T-helper 17 cell (primary cell): ENCODE data around the gene GTPBP1. TPM values are rescaled to one million over a fixed set of nuclear protein-coding genes. Genes with fewer than 3 reads are reported as not detected.
A peak's percentile ranks its signal among the peaks of the same experiment; 100 is the strongest.

Experiments
- ATAC-seq: fragments of 150-1000 bp; cut with Tn5 transposase; 2 replicates; pipeline ENCODE4 v1.10.0; 2021; ENCODE audit warnings: mild to moderate bottlenecking, moderate library complexity
- DNase-seq, 3 donors: peaks; one replicate each; pipeline versions ENCODE4 v3.0.0 to v3.0.0-alpha.2; 2020 to 2021
- H3K9me3 ChIP-seq: one replicate; pipeline ENCODE4 v1.7.0; 2013; ENCODE audit warnings: low read length, mild to moderate bottlenecking; ENCODE audit not compliant: control insufficient read depth, poor library complexity, severe bottlenecking
- H3K27ac Mint-ChIP-seq: one replicate; pipeline ENCODE4 v1.8.0; 2022; ENCODE audit warnings: mild to moderate bottlenecking, moderate library complexity, mixed read lengths
- H3K27me3 Mint-ChIP-seq: one replicate; pipeline ENCODE4 v1.8.0; 2022; ENCODE audit warnings: mixed read lengths
- H3K36me3 Mint-ChIP-seq: one replicate; pipeline ENCODE4 v1.8.0; 2022; ENCODE audit warnings: low read depth, mixed read lengths
- H3K4me1 Mint-ChIP-seq: one replicate; pipeline ENCODE4 v1.8.0; 2022; ENCODE audit warnings: mild to moderate bottlenecking, mixed read lengths
- H3K4me3 Mint-ChIP-seq: one replicate; pipeline ENCODE4 v1.8.0; 2022; ENCODE audit warnings: mild to moderate bottlenecking, moderate library complexity, mixed read lengths
- total RNA-seq, 4 donors: library from RNA in 2 of 4; stranded (reverse) in 2 of 4; gene quantifications; one replicate each; pipeline ENCODE4 v1.2.3 and lab custom pipeline; 2022 to 2026

Gene GTPBP1
- total RNA-seq, 2 donors from 2014 or later = 220 to 235 TPM

DNA sequence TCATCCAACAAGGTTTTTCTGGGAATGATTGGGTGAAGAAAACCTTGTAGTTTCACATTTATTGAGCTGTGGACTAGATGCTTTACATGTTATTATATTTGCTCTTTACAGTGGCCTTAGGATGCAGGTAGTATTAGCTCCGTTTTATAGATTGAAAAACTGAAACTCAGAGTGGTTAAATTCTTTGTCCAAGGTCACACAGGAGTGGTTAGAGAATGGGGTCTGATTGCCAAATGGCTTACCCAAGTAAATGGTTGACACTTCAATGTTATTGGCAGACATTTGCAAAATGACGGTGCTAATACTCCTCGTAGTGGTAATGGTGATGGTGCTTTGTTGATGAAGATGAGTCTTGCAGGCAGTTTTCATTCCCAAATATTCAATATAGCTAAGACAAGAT lies 2.2 kb downstream of the GTPBP1 start:
- no peaks in the 10 kb centered on the region for H3K9me3 ChIP-seq
- Mint-ChIP-seq H3K27ac (peak overlapping the region; percentile 88), H3K36me3 (no peaks in the 10 kb centered on the region), H3K27me3 (no peaks in the 10 kb centered on the region), H3K4me1 (peaks cover 53% of the 10 kb centered on the region), H3K4me3 (peak overlapping the region; percentile 94)
- ATAC-seq (no peak), DNase-seq (no peak)

DNA sequence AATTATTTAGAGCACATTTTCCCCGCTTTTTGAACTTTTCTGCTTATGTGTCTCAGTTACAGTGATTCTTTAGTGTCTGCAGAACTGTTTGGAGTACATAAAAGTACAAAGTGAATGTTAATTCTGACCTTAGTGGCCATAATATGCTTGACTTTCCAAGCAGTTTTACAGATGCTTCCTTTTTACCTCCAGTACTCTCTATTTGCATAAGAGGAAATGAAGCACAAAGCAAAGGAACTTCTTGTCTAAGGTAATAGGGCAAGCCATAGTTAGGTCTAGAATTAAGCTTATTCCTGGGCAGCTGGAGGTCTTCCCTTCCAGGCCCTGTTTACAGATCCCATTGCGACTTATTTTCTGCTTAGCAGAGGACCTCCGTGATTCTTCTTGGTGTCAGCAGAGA lies 3.6 kb downstream of the GTPBP1 start:
- H3K27ac Mint-ChIP-seq = no peak overlapping the region
- peaks cover 65% of the 10 kb centered on the region for H3K4me1 Mint-ChIP-seq
- H3K27me3 Mint-ChIP-seq = no peaks in the 10 kb centered on the region
- ATAC-seq (no peak), DNase-seq (no peak)
- no peaks in the 10 kb centered on the region for H3K36me3 Mint-ChIP-seq
- H3K9me3 ChIP-seq = no peaks in the 10 kb centered on the region
- H3K4me3 Mint-ChIP-seq = no peak overlapping the region

DNA sequence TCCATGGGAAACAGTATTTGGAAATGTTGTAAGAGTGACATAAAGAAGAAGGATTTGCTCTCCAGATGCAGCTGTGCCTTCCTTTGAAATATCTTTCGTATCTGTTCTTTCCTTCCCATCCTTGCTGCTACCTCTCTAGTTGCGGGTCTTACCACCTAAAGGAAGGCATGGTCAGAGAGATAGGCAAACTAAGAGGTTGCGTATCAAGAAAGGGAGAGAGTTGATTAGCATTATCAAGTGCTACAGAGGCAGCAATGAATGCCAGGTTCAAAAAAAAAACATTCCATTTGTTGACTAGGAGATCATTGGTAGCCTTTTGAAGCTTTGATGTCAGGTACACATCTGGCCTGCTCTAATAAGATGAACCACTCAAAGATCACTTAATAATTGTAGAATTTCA lies 4.6 kb downstream of the GTPBP1 start:
- Mint-ChIP-seq H3K27me3 (no peaks in the 10 kb centered on the region), H3K4me1 (peaks cover 69% of the 10 kb centered on the region), H3K4me3 (no peak overlapping the region), H3K27ac (no peak overlapping the region), H3K36me3 (no peaks in the 10 kb centered on the region)
- no peak for ATAC-seq
- H3K9me3 ChIP-seq = no peaks in the 10 kb centered on the region
- no peak for DNase-seq

DNA sequence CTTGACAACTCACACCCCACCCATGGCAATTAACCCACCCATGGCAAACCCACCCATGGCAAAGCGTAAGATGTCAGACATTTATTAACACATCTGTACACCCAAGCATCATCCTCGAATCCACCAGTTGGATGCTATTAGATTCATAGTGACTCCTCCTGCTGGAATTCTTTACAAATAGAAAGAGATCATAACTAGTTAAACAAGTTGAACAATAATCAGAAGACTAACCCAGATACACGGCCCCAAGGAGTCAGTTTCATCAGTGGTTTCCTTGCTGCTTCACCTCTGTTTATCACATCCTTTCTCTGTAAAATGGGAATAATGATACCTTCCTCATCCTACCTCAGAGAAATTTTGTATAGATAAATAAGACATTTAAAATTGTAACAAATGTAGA lies 5.1 kb downstream of the GTPBP1 start:
- no peaks in the 10 kb centered on the region for H3K36me3 Mint-ChIP-seq
- no peak overlapping the region for H3K27ac Mint-ChIP-seq
- H3K9me3 ChIP-seq = no peaks in the 10 kb centered on the region
- ATAC-seq (no peak), DNase-seq (no peak)
- H3K27me3 Mint-ChIP-seq = no peaks in the 10 kb centered on the region
- H3K4me3 Mint-ChIP-seq = peak overlapping the region; percentile 36
- peaks cover 70% of the 10 kb centered on the region for H3K4me1 Mint-ChIP-seq

DNA sequence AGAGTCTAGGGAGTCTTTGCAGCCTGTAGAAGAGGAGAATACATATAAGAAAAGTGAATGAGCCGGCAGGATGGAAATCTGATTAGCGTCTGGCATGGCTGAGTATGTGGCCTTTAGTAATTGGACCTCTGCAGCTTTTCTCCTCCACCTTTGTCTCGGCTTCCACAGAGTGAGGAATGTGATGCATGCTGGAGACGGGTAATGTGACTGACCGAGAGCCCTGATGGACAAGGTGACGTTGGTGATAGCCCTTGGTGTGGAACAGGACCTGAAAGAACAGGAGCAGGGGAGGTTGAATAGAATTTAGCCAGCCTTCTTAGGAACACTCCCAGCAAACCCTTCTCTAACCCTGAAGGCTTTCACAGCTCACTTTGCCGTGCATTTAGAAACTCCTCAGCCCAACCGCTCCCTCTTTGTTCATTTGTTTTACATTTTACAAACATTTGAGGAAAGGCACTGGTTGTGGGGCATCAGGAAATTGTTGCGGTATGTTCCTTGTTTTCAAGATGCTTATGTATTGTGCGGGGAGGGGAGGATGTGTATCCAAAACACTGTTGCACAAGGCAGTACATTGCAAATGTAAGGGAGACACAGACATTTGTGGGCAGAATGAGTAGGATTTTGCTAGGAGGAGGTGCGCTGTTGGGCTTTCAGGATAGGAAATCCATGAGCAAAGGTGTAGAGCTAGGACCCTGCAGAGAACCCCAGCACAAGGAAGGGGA lies 6.9 kb downstream of the GTPBP1 start:
- ATAC-seq (no peak), DNase-seq (no peak)
- Mint-ChIP-seq H3K27me3 (no peaks in the 10 kb centered on the region), H3K36me3 (peaks cover 2% of the 10 kb centered on the region), H3K27ac (peak overlapping the region; percentile 81), H3K4me3 (no peak overlapping the region), H3K4me1 (peaks cover 60% of the 10 kb centered on the region)
- H3K9me3 ChIP-seq = no peaks in the 10 kb centered on the region

DNA sequence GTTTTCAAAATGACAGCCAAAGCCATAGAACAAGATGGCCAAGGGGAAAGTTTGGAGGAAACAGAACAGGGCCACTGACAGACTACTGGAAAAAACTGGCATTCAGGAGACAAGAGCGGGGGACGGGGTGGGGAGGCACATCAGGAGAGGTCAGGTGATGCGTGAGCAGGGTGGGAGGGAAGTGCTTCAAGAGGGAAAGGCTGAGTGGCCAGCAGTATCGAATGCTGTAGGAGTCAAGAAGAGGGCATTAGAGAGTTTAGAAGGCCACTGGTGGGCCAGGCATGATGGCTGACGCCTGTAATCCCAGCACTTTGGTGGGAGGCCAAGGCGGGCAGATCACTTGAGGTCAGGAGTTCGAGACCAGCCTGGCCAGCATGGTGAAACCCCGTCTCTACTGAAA lies 8.2 kb downstream of the GTPBP1 start:
- Mint-ChIP-seq H3K36me3 (peaks cover 2% of the 10 kb centered on the region), H3K27ac (no peak overlapping the region), H3K4me3 (peak overlapping the region; percentile 43), H3K27me3 (no peaks in the 10 kb centered on the region), H3K4me1 (peaks cover 48% of the 10 kb centered on the region)
- no peak for DNase-seq
- H3K9me3 ChIP-seq = no peaks in the 10 kb centered on the region
- ATAC-seq = no peak

DNA sequence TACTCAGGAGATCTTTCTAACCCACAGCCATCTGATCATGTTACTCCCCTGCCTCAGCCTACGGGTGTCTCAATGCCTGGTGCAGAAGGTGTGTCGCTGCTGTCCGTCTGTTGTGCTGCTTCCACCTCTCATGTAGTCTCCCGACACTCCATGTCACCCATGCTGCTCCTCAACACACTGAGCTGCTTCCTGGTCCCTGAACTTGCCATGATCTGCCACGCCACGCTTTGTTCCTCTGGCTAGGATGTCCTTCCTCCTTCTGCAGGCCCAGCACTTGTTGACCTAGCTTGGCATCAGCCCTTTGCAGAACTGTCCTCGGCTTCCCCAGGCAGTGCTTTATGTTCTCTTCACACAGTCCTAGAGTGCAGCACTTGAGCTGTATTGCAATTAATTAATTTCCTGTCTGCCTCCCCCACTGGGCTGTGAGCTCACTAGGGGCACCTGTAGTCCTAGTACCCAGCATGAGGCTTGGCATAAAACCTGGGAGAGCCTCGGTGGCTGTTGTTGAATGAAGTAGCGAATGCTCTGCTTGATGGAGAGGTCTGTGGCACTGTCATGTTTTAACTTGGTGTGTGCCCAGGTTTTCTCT lies 9.5 kb downstream of the GTPBP1 start:
- H3K9me3 ChIP-seq = no peaks in the 10 kb centered on the region
- ATAC-seq = no peak
- Mint-ChIP-seq H3K27ac (peak overlapping the region; percentile 81), H3K36me3 (peaks cover 2% of the 10 kb centered on the region), H3K27me3 (no peaks in the 10 kb centered on the region), H3K4me1 (peaks cover 43% of the 10 kb centered on the region), H3K4me3 (peak overlapping the region; percentile 7)
- DNase-seq = peak in 1 of 3 donors; percentile 2

DNA sequence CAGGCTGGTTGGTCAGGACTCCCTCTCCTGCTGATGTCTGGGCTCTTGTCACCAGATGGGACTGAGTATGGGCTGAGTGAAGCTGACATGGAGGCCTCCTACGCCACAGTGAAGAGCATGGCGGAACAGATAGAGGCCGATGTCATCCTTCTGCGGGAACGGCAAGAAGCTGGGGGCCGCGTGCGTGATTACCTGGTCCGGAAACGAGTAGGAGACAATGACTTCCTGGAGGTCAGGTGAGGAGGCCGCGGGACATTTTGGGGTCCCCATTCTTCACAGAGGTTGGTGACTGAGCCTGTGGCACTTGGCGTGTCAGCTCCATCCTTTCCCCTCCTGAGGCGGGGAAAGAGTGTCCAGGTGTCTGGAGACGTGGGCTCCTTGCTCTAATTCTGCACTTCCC lies 10.1 kb downstream of the GTPBP1 start:
- ATAC-seq (no peak), DNase-seq (peak in 1 of 3 donors; percentile 5)
- Mint-ChIP-seq H3K36me3 (peaks cover 2% of the 10 kb centered on the region), H3K27me3 (no peaks in the 10 kb centered on the region), H3K27ac (peak overlapping the region; percentile 14), H3K4me1 (peaks cover 38% of the 10 kb centered on the region), H3K4me3 (no peak overlapping the region)
- H3K9me3 ChIP-seq = no peaks in the 10 kb centered on the region

DNA sequence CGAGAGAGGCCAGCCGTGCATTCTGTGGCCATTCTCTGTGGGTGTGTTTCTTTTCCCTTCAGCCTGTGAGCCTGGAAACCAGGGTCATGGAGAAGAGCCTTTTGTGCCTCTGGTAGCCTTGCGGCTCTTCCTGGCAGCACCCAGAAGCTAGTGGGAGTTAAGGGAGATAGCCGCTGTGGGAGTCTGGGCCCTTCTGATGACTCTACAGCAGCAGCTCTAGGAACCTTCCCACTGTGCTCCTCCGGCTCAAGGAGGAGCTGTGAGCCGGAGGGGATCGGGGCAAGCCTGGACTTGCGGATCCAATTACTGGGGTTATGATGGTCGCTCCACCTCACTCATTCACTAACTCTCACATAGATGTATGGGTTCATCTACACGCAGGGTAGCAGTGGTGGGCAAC lies 10.5 kb downstream of the GTPBP1 start:
- Mint-ChIP-seq H3K27me3 (no peaks in the 10 kb centered on the region), H3K36me3 (peaks cover 2% of the 10 kb centered on the region), H3K4me3 (no peak overlapping the region), H3K27ac (peak overlapping the region; percentile 14), H3K4me1 (peaks cover 35% of the 10 kb centered on the region)
- ATAC-seq (no peak), DNase-seq (peak in 1 of 3 donors; percentile 5)
- H3K9me3 ChIP-seq = no peaks in the 10 kb centered on the region

DNA sequence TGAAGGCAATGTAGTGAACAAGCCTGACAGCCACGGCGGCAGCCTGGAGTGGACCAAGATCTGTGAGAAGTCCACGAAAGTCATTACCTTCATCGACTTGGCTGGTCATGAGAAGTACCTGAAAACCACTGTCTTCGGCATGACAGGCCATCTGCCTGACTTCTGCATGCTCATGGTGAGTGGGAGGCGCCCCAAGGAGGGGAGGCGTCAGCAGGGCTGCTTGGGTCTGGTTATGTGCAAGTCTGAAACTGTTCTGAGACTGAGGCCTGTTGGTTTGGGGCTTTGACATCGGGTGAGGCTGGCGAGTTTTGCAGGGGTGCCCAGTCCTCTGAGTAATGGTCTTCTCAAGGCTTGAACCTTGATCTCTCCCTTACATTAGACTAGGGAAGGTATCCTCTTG lies 11.1 kb downstream of the GTPBP1 start:
- H3K4me1 Mint-ChIP-seq = peaks cover 35% of the 10 kb centered on the region
- ATAC-seq = no peak

DNA sequence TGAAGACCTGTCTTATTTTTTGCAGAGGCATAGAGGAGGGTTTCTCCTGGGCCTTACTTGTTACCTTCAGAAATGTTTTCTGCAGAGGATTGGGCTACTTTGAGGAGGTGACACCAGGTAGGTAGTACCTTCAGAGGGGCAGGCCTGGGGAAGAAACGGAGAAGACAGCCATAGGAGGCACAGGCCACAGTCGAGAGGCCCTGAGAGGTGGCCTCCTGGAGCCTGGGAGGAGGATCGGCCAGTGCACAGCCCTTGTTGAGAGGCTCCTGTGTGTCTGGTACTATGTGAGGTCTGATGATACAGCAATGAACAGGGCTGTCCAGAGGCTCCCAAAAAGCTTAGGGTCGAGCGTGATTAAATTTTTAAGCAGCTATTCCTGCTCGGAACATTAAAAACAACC lies 11.5 kb downstream of the GTPBP1 start:
- H3K9me3 ChIP-seq = no peaks in the 10 kb centered on the region
- DNase-seq (peak in 1 of 3 donors; percentile 3), ATAC-seq (no peak)
- peaks cover 4% of the 10 kb centered on the region for H3K36me3 Mint-ChIP-seq
- H3K4me1 Mint-ChIP-seq = peaks cover 31% of the 10 kb centered on the region
- no peak overlapping the region for H3K4me3 Mint-ChIP-seq
- H3K27ac Mint-ChIP-seq = no peak overlapping the region
- H3K27me3 Mint-ChIP-seq = no peaks in the 10 kb centered on the region

More for the DNA sequence above, 11.1 kb downstream of the GTPBP1 start:
- peaks cover 4% of the 10 kb centered on the region for H3K36me3 Mint-ChIP-seq
- H3K9me3 ChIP-seq = no peaks in the 10 kb centered on the region
- no peaks in the 10 kb centered on the region for H3K27me3 Mint-ChIP-seq
- H3K27ac Mint-ChIP-seq = peak overlapping the region; percentile 14
- DNase-seq = no peak
- H3K4me3 Mint-ChIP-seq = no peak overlapping the region

DNA sequence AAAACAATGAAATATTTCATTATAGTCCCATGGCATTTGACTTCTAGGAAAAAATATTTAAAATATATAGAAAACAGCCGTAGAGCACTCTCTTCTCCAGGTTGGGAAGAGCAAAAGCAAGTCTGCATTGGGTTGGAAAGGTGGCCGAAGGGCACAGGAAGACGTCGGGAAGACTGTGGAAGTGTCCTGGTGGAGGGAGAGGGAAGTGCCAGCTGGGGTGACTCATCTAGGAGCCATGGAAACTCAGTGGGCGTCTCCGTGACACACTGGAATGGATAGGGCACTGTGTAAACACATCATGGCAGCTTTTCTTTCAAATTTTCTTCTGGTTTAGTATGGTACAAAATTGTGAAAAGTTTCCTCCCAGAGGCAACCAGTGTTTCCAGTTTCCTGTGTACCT lies 12.7 kb downstream of the GTPBP1 start:
- ATAC-seq (no peak), DNase-seq (peak in 1 of 3 donors; percentile 5)
- Mint-ChIP-seq H3K4me3 (no peak overlapping the region), H3K27ac (peak overlapping the region; percentile 45), H3K4me1 (peaks cover 21% of the 10 kb centered on the region), H3K36me3 (peaks cover 4% of the 10 kb centered on the region), H3K27me3 (no peaks in the 10 kb centered on the region)
- H3K9me3 ChIP-seq = no peaks in the 10 kb centered on the region

DNA sequence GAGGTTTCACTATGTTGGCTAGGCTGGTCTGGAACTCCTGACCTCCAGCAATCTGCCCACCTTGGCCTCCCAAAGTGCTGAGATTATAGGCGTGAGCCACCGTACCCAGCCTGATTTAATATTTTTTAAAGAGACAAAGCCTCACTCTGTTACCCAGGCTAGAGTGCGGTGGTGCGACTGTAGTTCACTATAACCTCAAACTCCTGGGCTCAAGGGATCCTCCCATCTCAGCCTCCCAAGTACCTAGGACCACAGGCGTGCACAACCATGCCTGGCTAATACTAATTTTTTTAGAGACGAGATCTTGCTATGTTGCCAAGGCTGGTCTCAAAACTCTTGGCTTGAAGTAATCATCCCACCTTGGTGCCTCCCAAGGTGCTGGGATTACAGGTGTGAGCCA lies 13.5 kb downstream of the GTPBP1 start:
- H3K36me3 Mint-ChIP-seq = peaks cover 4% of the 10 kb centered on the region
- ATAC-seq (no peak), DNase-seq (no peak)
- H3K27me3 Mint-ChIP-seq = no peaks in the 10 kb centered on the region
- peaks cover 13% of the 10 kb centered on the region for H3K4me1 Mint-ChIP-seq
- H3K4me3 Mint-ChIP-seq = no peak overlapping the region
- no peaks in the 10 kb centered on the region for H3K9me3 ChIP-seq
- no peak overlapping the region for H3K27ac Mint-ChIP-seq

DNA sequence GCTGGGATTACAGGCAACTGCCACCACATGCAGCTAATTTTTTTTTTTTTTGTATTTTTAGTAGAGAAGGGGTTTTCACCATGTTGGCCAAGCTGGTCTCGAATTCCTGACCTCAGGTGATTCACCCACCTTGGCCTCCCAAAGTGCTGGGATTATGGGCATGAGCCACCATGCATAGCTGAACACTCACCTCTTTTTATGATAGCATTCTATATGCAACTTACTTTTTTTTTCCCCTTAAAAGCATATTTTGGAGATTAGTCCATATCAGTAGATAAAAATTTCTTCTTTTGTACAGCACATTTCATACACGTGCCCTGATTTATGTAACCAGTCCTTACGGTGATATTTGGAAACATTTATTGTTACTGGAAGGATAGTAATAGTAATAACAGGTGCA lies 14.6 kb downstream of the GTPBP1 start:
- ATAC-seq = no peak
- peaks cover 9% of the 10 kb centered on the region for H3K4me1 Mint-ChIP-seq

More for the DNA sequence above, 14.6 kb downstream of the GTPBP1 start:
- Mint-ChIP-seq H3K27me3 (no peaks in the 10 kb centered on the region), H3K27ac (no peak overlapping the region), H3K4me3 (no peak overlapping the region), H3K36me3 (peaks cover 7% of the 10 kb centered on the region)
- DNase-seq = no peak
- H3K9me3 ChIP-seq = no peaks in the 10 kb centered on the region
